Stimulated activated CD4-positive, alpha-beta T cell treated with anti-CD3 and anti-CD28 coated beads, Interleukin-4, amount 100 ng/mL, for 1 hour (primary cell): ENCODE data around the gene NEK4.
"Not testable (repeated sequence)": the region's sequence is repeated elsewhere in the genome, so short reads cannot be mapped to it uniquely, and the experiment has no call there.

Source experiments
- DNase-seq: peaks from one replicate; pipeline ENCODE4 v3.0.0-alpha.2; 2020

Gene NEK4

GRCh38 chr3:52695798-52696671 is 74.7 kb downstream of the NEK4 start:
- DNase-seq, result no peak

DNA sequence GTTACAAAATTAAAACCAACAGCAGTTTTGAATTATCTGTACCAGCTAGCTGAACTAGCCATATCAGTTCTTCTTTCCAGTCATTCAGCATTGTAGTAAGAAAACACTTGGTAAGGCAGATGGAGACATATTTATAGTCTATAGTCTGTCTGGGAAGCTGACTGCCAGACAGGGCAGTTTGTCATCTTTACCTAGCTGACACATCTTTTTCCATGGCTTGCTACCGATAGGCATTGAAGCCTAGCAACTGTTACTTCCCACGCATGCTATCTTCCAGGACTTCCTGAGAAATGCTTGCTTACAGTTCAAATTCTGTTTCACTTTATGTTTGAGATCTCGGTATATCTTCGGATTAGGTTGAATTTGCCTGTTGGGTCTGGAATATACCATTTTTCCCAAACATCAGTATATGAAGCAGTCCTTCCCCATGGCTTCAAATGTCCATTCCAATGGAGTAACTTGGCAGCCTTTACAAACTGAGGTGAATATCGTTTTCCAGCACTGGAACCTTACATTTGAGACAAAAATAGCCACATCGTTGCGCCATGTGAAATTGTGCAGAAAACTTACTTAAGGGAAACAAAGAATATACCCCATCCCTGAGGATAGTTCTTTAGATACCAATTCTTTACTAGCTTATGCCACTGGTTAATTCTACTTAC is 76.1 kb downstream of the NEK4 start:
- DNase-seq, result no peak

GRCh38 chr3:52693071-52693470 is 77.7 kb downstream of the NEK4 start:
- DNase-seq, result no peak

GRCh38 chr3:52690560-52690959 is 80.2 kb downstream of the NEK4 start:
- DNase-seq, result no peak

DNA sequence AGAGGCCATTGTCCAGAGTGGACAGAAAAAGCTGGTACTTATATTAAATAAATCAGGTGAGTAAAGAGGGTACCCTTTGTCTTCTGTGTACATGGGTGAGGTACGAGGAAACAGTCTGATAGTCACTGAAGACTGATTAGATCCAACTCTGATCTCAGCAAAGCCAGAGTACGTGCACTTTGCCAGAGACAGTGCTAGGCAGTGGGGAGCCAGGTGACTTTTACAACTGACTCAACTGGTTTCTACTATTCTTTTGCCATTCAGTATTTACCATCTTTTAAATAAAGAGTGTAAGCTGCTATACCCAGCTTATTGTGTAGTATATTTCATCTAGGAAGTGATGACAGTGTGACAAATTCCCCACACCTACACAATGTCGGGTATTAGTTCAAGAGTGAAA is 81.6 kb downstream of the NEK4 start:
- no peak for DNase-seq

DNA sequence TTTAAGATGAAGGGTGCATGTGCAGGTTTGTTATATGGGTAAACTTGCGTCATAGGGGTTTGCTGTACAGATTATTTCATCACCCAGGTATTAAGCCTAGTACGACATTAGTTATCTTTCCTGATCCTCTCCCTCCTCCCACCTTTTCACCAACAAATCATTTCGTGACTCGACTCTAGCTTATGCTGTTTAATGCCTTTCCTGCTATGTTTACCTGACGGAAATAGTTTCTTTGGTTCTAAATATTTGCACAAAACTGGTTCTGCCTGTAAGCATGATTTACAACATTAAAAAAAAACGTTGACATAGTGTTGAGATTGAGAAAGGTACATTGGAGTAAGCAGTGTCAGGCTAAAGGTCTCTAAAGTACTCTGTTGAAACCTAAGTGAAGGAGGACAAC is 82.5 kb downstream of the NEK4 start:
- no peak for DNase-seq

GRCh38 chr3:52685709-52686691 is 84.7 kb downstream of the NEK4 start, which contains the start of the genes GNL3 and PBRM1:
Gene GNL3, plus strand, starts transcription at chr3:52686032. Its CDS starts 61 bp downstream, at chr3:52686093.
Gene PBRM1, minus strand, starts transcription at chr3:52685913.
- peak; percentile 91 for DNase-seq

- DNase-seq, result peak; percentile 78
These were observed 85.4 kb downstream of the NEK4 start for GRCh38 chr3:52685285-52685708.

DNA sequence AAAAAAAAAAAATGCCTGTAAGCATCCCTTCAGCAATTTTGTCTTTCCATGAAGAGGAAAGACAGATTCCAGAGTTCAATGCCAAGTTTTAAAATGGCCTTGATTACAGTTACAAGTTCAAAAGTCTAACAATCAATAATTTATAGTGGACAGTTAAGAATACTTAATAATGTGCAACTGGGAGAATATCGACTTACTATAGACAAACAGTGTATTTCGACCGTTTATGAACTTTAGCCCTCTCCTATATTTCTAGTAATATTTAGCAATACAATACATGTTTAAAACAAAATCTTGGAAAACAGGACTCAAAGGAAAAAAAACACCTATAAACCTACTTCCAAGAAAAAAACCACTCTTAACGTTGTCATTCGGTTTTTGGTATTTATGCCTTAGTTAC is 86.6 kb downstream of the NEK4 start:
- no peak for DNase-seq

DNA sequence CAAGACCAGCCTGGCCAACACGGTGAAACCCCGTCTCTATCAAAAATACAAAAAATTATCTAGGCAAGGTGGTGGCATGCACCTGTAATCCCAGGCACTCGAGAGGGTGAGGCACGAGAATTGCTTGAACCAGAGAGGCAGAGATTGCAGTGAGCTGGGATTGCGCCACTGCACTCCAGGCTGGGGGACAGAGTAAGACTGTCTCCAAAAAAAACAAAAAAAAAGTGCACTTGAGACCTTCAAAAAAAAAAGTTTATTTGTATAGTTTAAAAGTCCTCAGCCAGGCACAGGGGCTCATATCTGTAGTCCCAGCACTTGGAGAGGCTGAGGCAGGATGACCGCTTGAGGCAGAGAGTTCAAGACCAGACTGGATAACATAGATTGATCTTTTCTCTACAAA is 87.1 kb downstream of the NEK4 start:
- DNase-seq, result no peak

GRCh38 chr3:52682016-52682415 is 88.7 kb downstream of the NEK4 start:
- DNase-seq, result no peak

GRCh38 chr3:52681596-52681995 is 89.1 kb downstream of the NEK4 start:
- no peak for DNase-seq

DNA sequence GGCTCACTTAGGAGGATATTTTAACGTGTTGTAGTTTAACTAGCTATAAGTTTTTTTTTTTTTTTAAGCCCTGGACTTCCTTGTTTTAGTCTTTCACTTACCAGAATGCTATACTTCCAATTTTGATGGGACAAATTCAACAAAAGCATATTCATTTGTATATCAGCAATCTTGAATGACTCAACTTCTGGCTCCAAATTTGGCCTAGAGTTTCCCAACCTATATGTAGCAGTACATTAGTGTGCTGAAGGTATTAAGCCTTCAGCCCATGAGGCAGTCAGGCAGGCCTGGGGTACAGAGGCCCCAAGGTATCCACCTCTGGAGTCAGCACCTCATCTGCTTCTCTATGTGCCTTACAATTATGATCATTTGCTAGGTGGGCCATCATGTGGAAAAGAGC is 90.9 kb downstream of the NEK4 start:
- no peak for DNase-seq

DNA sequence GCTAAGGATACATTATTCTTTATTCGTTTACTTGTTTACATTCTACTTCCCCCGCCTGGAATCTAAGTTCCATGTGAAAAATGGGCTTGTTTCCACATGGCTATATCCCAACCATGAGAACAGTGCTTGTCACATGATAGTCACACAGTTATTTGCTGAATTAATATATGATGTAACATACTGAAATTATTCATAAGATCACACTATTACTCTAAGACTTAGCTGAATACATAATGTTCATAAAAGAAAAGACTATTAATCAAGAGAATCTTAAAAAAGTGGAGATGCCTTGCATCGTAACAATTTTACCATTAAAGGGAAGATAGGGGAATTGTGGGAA is 91.6 kb downstream of the NEK4 start:
- DNase-seq, result no peak

DNA sequence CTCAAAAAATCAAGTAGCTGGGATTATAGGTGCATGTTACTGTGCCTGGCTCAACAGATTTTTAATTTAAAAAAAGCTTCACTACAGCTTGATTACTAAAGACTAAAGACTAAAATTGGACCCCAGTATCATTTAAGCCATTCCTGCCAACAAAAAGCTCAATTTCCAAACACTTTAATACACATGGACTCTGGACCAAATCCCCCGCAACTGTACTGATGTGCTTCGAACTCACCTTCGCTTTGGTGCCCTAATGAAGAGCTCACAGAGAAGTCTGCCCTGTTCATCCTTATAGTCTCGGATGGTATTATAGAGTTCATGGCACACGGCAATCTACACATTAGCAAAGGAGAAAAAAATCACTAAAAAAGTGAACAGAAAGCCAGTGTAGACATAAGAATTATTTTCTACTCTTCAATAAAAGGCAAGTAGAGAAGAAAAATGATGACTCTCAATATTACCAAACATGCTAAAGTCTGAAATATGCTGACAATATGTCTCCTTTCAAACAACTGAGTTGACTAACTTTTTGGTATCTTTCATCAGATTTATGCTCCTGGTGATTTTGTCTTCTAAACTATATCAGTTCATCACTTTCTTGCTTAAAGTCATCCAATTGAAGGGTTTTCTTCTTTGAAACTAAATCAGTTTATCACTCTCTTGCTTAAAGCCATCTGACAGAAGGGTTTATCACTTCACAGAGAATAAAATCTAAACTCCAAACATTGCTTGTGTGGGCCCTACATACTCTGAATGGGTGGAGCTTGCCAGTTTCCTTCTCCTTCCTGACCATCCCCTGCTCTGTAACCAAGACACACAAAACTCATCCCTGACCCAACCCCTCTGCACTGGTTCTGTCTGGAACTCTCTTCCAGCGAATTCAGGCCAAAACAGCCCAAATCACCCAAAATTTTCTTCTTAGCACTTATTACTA is 92.2 kb downstream of the NEK4 start:
- no peak for DNase-seq

- DNase-seq, result not testable (repeated sequence)
These were observed 94.5 kb downstream of the NEK4 start for GRCh38 chr3:52676201-52676600.

GRCh38 chr3:52671676-52672075 is 99.1 kb downstream of the NEK4 start:
- DNase-seq, result no peak

DNA sequence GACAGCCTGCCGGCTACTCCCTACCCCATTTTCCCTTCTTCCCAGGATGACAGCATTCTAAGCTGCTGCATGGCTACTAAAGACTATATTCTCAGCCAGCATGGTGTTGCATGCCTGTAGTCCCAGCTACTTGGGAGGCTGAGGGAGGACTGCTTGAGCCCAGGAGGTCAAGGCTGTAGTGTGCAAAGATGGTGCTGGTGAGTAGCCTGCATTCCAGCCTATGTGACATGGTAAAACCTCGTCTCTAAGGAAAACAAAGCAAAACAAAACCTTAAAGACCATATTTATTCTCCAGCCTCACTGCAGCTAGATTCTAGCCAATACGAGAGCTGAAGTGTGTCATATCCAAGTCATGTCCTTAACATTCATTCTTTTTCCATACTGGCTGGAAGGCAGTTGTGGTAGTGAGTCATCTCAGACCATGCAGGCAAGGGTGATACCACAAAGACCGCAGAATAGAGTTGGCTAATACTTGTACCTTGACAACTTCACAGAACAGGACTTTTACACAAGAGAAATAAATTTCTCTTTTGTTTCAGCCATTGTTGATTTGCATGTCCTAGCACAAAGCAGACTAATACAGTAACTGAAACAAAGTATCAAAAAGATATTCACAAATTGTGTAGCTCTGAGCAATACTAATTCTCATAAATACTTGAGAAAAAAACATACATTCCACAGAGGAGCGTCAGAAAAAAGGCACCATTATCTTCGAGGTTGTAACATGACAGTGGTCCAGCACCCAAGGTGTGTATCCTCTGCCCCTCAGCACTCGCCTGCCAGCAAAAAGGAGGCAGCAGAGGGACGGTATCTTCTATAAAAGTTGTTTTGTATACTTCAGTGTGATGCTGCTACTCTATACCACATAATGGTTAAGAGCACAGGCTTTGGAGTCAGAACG is 99.9 kb downstream of the NEK4 start:
- DNase-seq, result no peak

DNA sequence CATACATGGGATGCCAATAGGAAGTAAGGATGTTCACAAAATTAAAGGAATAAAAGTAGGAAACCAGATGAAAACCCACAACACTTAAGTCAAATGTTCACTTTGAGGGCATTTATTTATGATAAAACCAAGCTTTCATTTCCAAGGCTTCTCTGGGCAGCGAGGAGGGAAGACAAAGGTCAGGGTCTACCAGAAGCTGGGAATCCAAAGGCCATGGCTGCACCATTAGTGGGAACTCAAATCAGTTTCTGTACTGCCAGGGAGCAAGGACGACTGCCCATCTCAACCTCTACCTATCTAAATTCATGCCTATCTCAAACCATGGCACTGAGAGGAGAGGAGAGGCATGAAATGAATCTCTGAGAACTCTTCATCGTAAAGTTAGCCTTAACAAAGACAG is 107.6 kb downstream of the NEK4 start:
- DNase-seq, result no peak

GRCh38 chr3:52660046-52660445 is 110.7 kb downstream of the NEK4 start:
- no peak for DNase-seq
